GM19372 (cell line): ENCODE measurements around the gene AP2M1.

Experiments
- ATAC-seq: cut with Tn5 transposase; IDR thresholded peaks from one replicate; pipeline ENCODE4 v1.9.1; 2021; ENCODE audit warnings: mild to moderate bottlenecking, low read depth, moderate library complexity; ENCODE audit not compliant: unreplicated experiment

Gene AP2M1

DNA sequence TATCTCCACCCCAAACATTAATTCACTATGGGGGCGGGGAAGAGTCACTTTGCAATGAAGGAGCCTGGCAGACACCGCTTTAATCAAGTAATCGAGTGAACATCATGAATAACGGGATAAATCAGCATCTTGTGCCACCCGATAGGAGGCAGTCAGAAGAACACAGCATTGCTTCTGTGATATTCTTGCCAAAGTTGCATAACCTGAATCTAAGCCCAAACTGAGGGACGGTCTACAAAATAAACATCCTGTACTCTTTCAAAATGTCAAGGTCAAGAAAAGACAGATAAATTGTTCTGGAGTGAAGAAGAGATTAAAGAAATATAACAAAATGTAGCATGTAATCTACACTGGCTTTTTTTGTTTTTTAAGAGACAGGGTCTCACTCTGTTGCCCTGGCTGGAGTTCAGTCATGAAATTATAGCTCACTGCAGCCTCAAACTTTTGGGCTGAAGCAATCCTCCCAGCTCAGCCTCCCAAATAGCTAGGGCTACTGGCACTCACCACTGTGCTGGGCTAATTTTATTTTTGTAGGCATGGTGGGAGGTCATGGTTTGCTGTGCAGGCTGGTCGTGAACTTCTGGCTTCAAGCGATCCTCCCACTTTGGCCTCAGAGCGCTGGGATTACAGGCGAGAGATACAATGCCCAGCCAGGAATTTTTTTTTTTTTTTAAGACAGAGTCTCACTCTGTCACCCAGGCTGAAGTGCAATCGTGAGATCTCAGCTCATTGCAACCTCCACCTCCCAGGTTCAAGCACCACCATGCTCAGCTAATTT lies 34.7 kb downstream of the AP2M1 start:
- no peak for ATAC-seq

DNA sequence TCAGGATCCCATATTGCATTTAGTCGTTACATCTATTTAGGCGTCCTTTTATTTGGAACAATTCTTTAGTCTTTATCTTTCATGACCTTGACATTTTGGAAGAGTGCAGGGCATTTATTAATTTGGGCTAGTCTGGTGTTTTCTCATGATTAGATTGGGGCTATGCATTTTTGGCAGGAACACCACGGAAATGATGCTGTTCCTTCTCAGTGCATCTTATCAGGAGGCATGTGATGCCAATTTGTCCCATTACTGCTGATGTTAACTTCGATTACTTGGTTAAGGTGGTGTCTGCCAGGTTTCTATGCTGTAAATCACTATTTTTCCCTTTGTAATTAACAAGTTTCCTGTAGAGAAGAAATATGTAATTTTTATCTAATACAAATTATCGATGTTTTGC lies 36.6 kb downstream of the AP2M1 start:
- no peak for ATAC-seq

DNA sequence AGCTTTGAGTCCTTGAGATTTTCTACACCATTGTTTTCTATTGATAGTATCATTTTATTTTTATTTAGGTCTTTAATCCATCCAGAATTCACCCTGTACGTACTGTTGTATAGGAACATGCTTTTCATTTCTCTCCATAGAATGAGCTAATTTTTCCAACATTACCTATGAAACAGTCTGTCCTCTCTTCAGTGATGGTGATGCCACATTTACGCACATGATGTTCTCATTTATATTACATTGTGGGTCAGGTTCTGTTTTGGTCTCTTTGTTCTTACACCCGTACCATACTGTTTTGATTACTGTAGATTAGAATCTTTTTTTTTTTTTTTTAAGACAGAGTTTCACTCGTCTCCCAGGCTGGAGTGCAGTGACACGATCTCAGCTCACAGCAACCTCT lies 37.1 kb downstream of the AP2M1 start:
- no peak for ATAC-seq

DNA sequence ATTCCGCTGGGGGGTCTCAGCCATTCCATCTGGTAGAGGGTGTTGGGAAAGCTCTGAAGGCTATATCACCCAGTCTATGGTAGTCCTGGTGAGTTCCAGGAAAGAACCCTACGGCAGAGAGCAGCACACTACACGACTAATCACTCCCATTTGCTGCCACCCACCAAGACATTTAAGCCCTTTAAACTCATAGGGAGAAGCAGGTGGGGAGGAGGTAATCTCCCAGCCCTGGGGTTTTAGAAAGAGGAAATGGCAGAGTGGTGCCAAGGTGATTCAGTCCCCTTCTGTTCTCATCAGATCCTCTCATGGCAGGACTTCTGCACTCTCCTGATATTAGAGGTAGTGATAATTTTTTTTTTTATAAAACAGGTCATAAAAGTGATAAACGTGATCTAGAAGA lies 44.2 kb downstream of the AP2M1 start:
- no peak for ATAC-seq

DNA sequence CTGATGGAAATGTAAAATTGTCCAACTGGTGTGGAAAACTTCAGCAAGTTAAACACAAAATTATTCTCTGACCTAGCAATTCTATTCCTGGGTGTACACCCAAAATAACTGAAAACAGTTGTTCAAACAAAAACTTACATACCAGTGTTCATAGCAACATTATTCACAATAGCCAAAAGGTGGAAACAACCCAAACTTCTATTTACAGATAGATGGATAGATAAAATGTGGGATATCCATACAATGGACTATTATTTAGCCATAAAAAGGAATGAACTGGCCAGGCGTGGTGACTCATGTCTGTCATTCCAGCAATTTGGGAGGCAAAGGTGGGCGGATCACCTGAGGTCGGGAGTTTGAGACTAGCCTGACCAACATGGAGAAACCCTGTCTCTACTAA lies 47.9 kb downstream of the AP2M1 start:
- ATAC-seq = no peak

DNA sequence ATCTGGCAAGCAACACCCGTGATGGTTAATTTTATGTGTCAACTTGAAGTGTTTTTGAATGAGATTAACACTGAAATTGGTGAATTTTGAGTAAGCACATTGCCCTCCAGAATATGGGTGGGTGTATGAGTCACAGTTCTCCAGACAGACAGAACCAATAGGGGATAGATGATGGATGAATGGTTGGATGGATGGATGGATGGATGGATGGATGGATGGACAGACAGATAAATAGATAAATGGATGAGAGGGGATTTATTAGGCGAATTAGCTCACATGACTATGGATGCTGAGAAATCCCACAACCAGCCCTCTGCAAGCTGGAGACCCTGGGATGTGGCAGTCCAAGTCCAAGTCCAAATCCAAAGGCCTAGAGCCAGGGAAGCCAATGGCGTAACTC lies 49.3 kb downstream of the AP2M1 start:
- no peak for ATAC-seq

DNA sequence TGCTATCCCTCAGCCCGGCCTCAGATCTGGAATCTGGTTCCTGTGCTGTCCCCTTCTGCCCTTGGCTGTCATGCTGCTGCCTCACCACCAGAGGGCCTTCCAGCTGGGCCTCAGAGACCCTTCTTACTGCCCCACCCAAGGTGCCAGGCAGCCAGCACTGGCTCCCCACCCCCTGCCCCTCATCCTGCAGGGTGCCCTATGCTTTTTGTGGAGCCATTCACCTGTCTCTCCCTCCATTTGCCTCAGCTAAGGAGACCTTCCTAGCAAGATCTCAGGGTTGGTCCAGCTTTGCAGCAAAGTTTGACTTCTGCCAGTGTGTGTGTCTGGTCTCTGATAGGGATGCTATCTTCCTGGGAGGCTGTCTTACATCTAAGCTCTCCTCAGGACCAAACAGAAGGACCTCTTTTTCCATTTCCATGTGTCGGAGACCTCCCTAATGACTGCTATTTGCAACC lies 52.9 kb downstream of the AP2M1 start:
- no peak for ATAC-seq

DNA sequence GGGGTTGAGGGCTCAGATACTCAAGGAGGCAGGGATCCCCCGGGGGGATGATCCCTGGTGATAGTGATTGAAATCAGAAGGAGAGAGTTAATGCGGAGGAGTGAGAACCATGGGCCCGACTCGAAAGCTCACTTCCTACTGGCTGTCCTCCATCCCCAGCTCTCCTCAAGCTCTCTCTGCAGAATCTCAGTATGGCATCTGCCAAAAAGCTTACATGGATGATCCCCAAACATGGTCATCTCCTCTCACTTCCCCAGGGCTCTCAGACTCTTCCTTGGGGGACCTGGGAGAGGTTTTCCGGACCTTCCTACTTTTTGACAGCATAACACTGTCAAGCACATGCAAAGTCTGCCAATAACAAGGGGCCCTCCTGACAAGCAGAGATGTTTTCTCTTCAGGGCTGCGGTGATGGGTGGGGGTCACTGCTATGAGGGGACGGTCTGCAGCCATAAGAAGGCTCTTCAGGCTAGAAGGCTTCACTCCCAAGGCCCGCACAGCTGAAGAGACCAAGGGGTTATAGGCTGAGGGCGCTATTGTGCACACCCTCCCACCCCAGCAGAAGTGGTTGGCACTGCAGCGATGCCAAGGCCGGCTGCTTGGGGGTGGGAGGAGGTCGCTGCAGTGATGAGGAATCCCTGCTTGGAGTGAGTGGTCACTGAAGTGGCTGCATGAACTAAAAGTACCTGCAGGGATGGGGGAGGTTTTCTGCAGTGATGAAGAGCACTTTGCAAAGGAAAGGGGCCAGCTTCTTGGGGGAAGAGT lies 53.9 kb downstream of the AP2M1 start:
- no peak for ATAC-seq

DNA sequence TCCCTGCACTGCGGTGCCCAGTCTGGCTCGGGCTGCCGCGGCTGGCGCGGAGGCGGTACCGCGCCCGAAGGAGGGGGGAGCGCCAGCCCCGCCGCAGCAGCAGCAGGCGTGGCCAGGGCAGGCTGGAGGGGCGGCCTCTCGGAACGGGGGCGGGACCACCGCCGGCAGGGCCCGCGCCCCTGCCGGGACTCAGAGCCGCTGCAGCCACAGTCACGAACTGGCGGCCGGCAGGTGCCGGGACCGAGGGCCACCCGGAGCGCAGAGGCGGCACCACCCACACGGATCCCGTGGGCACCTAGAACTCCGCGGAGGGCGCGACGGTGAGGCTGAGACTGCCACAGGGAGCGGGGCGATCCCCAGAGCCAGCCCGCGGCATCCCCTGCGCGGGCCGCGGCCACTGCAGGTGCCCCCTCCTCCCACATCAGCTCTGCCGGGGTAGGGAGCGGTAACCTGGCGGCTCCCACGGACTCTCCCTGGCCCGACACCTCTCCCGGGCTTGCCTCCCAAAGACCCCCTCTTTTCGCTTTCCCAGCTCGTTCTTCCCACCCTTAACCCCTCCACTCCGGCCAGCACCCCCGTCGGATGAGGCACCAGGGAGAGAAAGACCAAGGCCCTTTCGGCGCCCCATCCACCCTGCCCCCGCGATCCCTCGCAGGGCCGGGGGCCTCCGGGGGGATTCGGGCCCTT lies 54.9 kb downstream of the AP2M1 start, which contains the start of gene VWA5B2:
VWA5B2 (plus strand) TSS at position 192 of the 687 bp plus-strand sequence. CDS start 944 bp downstream, outside the sequence.
- no peak for ATAC-seq

DNA sequence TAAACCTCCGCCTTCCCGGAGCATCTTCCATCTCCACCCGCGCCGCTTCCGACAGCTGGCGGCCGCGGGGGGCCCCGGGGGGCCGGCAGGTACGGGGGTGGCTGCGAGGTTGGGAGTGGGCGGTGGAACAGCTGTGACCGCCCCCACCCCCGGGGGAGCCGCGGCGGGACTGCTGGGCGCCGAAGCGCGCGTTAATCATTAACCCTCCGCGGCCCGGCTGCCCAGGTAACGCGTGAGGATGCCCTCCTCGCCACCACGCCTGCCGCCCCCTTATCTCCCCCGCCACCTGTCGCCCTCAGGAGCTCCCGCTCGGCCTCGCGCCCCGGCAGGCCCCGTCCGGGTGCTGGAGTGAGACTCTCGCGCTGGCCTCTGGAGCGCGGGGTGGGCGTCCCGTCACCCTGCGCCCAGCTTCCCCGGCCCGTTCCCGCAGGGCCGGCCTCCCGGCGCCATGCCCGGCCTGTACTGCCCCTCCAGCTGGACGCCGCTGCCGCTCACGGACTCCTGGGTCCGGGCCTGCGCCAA lies 55.5 kb downstream of the AP2M1 start:
- no peak for ATAC-seq

DNA sequence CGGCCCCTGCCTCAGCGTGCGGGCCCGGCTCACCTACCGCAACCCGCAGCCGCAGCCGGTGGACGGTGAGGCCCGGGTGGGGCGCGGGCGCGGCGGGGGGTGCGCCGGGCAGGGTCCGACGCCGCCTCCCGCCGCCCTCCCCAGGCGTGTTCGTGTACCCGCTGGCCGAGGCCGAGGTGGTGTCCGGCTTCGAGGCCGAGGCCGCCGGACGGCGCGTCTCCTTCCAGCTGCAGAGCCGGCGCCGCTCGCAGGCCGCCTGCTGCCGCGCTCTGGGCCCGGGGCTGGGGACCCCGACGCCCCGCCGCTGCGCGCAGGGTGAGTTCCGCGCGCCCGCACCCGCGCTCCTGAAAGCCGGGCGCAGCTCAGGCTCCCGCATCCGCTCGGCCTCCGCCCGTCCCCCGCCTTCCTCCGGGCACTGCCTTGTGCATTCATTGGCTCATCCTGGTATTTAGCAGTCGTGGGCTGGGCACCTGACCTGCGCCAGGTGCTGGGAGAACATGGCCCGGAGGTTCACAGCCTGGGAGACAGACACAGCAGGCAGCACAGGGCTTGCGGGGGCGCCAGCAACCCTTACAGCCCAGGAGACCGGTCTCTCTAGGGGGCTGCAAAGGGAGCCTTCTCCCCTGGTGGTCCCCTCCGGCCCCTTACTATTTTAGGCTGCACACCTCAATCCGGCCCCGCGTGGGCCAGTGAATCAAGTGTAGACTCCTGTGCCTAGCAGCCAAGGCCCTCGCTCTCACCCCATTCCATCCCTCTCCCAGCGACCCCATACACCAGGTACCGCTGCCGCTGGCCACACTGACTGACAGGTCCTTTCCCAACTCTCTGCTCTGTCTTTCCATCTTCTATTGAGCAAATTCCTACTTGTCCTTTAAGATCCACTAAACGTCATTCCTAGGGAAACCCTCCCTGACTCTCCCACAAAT lies 56.2 kb downstream of the AP2M1 start:
- no peak for ATAC-seq

DNA sequence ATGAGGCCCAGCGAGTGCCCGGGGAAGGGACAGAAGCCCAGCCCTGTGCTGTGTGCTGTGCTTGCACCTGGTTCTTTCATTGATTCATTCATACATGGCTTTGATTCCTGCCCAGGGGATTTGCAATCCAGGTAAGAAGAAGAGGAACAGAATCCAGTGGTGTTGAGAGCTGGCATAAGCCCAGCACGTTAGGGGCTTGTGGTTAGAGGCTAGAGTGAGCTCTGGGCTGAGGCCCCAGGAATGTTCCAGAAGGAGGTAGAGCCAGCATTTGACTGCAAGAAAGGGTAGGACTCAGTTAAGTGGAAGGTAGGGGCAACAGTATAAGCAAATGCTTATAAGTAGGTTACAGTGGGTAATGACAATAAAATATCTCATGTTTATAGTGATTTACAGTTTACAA lies 57.0 kb downstream of the AP2M1 start:
- no peak for ATAC-seq

DNA sequence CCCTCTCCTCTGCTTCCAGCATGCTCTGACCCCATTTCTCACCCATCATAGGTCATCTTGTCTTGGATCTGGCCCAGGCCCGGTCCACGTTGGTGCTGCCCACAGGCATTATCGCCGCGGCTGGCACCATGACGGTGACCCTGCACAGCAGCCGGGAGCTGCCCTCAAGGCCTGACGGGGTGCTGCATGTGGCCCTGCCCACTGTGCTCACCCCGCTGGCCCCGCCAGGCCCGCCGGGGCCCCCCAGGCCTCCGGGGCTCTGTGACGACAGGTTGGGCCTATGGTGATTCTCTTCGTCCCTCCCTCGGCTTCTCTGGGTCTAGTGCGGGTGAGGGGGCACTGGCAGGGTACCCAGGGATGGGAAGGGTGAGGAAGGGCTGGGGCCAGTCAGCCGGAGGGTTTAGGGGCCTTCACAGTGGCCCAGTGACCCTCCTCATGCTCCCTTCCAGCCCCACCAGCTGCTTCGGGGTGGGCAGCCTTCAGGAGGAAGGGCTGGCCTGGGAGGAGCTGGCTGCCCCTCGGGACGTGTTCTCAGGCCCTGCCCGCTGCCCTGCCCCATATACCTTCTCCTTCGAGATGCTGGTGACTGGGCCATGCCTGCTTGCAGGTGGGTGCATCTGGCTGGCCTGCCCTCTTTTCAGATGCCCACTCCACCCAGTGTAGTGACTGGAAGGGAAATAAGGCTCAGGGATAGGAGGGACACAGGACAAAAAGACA lies 58.6 kb downstream of the AP2M1 start:
- ATAC-seq = no peak
